C4-2B (cell line): ENCODE measurements around the gene SCN2A.

Source experiments
- H3K27ac ChIP-seq: fragments of 450-650 bp; 2 replicates; pipeline ENCODE4 v1.5.1; 2017
- ZFX ChIP-seq: fragments of 450-650 bp; IDR thresholded peaks from 2 replicates; pipeline ENCODE4 v1.6.1; 2017
- TF ChIP-seq, protein P1 (sequence below): fragments of 450-650 bp; conservative IDR thresholded peaks from 2 replicates; pipeline ENCODE4 v1.5.1; 2017; ENCODE audit warnings: mild to moderate bottlenecking

Gene SCN2A

DNA sequence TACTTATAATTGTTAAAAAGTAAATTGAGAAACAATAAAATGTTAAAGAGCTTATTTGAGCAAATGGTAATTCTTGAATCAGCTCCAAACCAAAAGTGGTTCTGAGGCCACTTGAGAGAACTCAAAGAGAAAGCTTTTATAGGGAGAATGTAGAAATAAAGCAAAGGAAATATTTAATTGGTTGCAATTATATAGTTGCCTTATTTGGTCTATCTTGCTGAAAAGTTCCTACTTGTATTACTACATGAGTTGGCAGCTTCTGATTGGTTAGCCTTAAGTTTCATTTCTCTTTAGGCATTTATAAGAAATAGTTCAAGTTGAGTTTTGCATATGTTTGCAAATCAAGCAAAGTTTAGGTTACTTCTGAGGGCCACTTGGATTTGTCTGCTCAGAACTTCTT is 38.1 kb downstream of the SCN2A start:
- TF ChIP-seq, protein P1, sequence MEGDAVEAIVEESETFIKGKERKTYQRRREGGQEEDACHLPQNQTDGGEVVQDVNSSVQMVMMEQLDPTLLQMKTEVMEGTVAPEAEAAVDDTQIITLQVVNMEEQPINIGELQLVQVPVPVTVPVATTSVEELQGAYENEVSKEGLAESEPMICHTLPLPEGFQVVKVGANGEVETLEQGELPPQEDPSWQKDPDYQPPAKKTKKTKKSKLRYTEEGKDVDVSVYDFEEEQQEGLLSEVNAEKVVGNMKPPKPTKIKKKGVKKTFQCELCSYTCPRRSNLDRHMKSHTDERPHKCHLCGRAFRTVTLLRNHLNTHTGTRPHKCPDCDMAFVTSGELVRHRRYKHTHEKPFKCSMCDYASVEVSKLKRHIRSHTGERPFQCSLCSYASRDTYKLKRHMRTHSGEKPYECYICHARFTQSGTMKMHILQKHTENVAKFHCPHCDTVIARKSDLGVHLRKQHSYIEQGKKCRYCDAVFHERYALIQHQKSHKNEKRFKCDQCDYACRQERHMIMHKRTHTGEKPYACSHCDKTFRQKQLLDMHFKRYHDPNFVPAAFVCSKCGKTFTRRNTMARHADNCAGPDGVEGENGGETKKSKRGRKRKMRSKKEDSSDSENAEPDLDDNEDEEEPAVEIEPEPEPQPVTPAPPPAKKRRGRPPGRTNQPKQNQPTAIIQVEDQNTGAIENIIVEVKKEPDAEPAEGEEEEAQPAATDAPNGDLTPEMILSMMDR, result no peak
- no peak for TF ChIP-seq ZFX
- H3K27ac ChIP-seq, result no peak overlapping the region

DNA sequence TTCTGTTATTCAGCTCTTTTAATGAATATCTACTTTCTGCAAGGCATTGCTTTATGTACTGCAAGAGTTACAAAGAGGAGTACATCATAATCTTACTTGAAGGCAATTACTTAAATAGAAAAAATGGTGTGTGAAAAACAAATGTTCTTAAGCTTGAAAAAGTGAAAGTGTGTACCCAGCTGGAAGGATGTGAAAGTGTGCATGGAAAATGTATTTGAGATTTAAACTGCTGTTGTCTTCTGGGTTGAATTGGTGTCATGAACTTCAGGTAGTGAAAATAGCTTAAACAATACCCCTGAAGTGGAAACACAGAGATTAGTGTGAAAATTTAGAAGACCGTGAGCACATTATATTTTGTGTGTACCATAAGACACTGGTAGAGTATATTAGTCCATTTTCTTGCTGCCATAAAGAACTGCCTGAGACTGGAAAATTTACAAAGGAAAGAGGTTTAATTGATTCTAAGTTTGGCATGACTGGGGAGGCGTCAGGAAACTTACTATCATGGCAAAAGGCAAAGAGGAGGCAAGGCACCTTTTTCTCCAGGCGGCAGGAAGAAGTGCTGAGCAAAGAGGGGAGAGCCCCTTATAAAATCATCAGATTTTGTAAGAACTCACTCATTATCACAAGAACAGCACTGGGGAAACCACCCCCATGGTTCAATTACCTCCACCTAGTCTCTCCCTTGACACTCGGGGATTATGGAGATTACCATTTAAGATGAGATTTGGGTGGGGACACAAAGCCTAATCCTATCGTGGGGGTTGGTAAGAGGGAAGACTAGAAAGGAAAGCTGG is 38.8 kb downstream of the SCN2A start:
- H3K27ac ChIP-seq, result no peak overlapping the region
- no peak for TF ChIP-seq ZFX
- TF ChIP-seq, protein P1, result no peak

DNA sequence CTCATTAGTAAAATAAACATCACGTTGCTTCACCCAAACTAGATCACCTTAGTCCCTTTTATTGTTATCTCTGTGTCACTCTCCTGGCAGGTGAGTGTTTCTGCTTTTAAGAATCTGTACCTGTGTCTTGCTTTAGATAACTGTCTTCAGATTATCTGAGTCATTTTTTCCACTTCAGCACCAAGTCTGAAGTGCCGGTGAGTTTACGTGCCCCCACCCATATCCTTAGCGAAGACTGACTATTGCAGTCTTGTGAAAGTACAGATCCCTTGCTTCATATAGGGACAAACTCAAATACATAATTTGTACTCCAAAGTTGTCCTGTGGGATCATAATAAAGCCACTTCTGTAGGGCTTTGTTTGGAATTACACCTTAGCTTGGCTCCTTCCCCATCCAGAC is 41.1 kb downstream of the SCN2A start:
- no peak for TF ChIP-seq ZFX
- H3K27ac ChIP-seq, result no peak overlapping the region

DNA sequence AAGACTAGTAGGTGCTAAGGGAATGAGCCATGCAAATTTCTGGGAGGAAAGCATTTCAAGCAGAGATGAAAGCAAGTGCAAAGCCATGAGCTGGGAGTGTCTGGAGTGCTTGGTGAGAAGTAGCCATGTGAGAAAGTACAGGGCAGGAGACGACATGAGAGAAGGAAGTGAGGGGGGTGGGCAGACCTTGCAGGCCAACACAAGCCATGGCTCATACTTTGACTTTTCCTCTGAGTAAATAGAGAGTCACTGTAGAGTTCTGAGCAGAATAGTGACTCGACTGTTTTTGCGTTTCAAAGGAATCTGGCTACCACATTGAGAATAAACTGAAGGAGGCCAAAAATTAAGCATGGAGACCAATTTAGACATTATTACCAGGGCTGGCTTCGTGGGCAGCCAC is 42.2 kb downstream of the SCN2A start:
- TF ChIP-seq ZFX, result no peak
- TF ChIP-seq, protein P1, result no peak
- H3K27ac ChIP-seq, result no peak overlapping the region

DNA sequence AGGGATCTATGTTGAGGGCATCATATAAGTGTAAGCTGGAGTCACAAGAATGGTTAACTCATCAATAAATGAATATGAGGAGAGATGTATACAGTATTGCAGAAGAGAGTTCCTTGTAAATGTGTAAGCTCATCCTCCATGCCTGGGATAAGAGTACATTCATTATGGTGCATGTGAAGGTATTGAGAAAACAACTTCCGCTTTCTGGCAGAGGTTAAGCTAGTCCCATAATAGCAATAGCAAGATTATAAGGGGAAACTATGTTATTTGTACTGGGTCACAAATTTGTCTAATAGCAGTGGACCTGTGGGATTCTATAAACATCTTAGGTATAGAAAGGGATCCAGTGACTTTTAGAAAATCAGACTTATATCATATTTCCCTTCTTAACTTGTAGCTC is 44.1 kb downstream of the SCN2A start:
- TF ChIP-seq, protein P1, result no peak
- no peak for TF ChIP-seq ZFX
- no peak overlapping the region for H3K27ac ChIP-seq

DNA sequence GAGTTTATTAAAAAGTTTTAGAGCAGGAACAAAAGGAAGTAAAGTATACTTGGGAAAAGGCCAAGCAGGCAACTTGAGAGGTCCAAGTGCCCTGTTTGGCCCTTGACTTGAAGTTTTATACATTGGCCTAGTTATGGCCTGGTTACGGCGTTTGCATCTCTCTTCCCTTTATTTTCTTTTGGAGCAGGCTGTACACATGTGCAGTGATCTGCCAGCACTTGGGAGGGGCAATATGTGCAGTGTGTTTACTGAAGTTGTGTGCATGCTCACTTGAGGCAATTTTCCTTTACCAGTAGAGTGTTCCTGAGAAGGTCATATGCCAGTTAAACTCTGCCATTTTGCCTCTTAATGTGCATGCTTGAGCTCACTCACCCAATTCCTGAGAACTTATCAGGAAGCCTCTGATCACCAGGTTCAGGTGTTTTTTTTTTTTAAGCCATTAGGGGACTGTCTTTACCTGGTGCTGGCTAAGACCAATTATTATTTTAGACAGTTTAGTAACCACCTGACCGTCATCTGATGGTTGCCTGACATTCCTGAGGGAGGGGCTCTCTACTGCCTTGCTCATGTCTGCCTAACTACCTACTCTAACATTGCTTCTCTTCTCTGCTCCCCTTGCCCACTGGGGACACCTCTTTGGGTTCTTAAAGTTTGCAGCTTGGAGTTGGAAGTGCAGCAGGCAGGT is 48.0 kb downstream of the SCN2A start:
- H3K27ac ChIP-seq, result no peak overlapping the region
- TF ChIP-seq ZFX, result no peak
- TF ChIP-seq, protein P1, result no peak

DNA sequence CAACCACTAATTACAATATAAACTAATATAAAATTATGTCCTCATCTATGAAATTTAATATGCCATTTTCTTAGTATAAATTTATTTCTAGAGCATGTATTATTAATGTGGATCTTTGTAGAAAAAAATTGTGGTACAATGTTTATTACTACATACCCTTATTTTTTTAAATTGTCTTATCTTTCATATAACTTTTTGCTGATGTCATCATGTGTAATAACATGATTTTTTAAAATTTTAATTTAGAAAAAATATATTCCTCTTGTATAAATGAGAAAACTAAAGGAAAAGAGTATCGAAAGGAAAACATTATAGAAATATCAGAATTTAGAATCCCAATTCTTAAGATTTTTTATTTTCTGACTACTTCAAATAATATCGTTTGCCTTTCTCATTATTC is 49.9 kb downstream of the SCN2A start:
- TF ChIP-seq, protein P1, result no peak
- no peak for TF ChIP-seq ZFX

More for the DNA sequence above, 49.9 kb downstream of the SCN2A start:
- no peak overlapping the region for H3K27ac ChIP-seq
